Measurements from ENCODE around the gene PIP5K1B.
"Not testable (repeated sequence)": the region's sequence is repeated elsewhere in the genome, so short reads cannot be mapped to it uniquely, and the experiment has no call there.

Gene PIP5K1B

GRCh38 chr9:68704814-68705530 is at the start of gene PIP5K1B:
PIP5K1B (plus strand) TSS chr9:68705240; CDS start chr9:68822615, 117,375 bp downstream.
- no peak for DNase-seq (ENCODE audit: low read depth, low spot score)

- DNase-seq (ENCODE audit: low read depth, low spot score): no peak
Observed at GRCh38 chr9:68664036-68664435, 41.0 kb upstream of the PIP5K1B start.

- DNase-seq (ENCODE audit: low read depth, low spot score): no peak
Observed at GRCh38 chr9:68668127-68668526, 36.9 kb upstream of the PIP5K1B start.

GRCh38 chr9:68669218-68669617 is 35.8 kb upstream of the PIP5K1B start:
- no peak for DNase-seq (ENCODE audit: low read depth, low spot score)

GRCh38 chr9:68672215-68672614 is 32.8 kb upstream of the PIP5K1B start:
- no peak for DNase-seq (ENCODE audit: low read depth, low spot score)

GRCh38 chr9:68672625-68673024 is 32.4 kb upstream of the PIP5K1B start:
- DNase-seq (ENCODE audit: low read depth, low spot score): no peak

GRCh38 chr9:68678430-68678829 is 26.6 kb upstream of the PIP5K1B start:
- DNase-seq (ENCODE audit: low read depth, low spot score): no peak

- no peak for DNase-seq (ENCODE audit: low read depth, low spot score)
Observed at GRCh38 chr9:68683433-68683832, 21.6 kb upstream of the PIP5K1B start.

- DNase-seq (ENCODE audit: low read depth, low spot score): no peak
Observed at GRCh38 chr9:68685213-68685612, 19.8 kb upstream of the PIP5K1B start.

GRCh38 chr9:68685770-68686169 is 19.3 kb upstream of the PIP5K1B start:
- no peak for DNase-seq (ENCODE audit: low read depth, low spot score)

GRCh38 chr9:68690088-68690487 is 15.0 kb upstream of the PIP5K1B start:
- no peak for DNase-seq (ENCODE audit: low read depth, low spot score)

GRCh38 chr9:68692519-68692918 is 12.5 kb upstream of the PIP5K1B start:
- DNase-seq (ENCODE audit: low read depth, low spot score): no peak

- DNase-seq (ENCODE audit: low read depth, low spot score): no peak
Observed at GRCh38 chr9:68694125-68694524, 10.9 kb upstream of the PIP5K1B start.

- no peak for DNase-seq (ENCODE audit: low read depth, low spot score)
Observed at GRCh38 chr9:68697851-68698250, 7.2 kb upstream of the PIP5K1B start.

- no peak for DNase-seq (ENCODE audit: low read depth, low spot score)
Observed at GRCh38 chr9:68698943-68699509, 6.0 kb upstream of the PIP5K1B start.

- not testable (repeated sequence) for DNase-seq (ENCODE audit: low read depth, low spot score)
Observed at GRCh38 chr9:68699625-68700024, 5.4 kb upstream of the PIP5K1B start.

GRCh38 chr9:68702493-68702892 is 2.5 kb upstream of the PIP5K1B start:
- no peak for DNase-seq (ENCODE audit: low read depth, low spot score)

- DNase-seq (ENCODE audit: low read depth, low spot score): no peak
Observed at GRCh38 chr9:68703672-68704071, 1.4 kb upstream of the PIP5K1B start.

GRCh38 chr9:68704498-68704813 is 584 bp upstream of the PIP5K1B start:
- no peak for DNase-seq (ENCODE audit: low read depth, low spot score)

GRCh38 chr9:68705531-68706362 is 707 bp downstream of the PIP5K1B start:
- DNase-seq (ENCODE audit: low read depth, low spot score): no peak

- DNase-seq (ENCODE audit: low read depth, low spot score): no peak
Observed at GRCh38 chr9:68706363-68707201, 1.5 kb downstream of the PIP5K1B start.

All from brain pericyte (primary cell).